WERI-Rb-1 (cell line): ENCODE results near the gene FSTL4.

Experiments
- DNase-seq: peaks from one replicate; pipeline ENCODE4 v3.0.0-alpha.2; 2020
- H3K27ac ChIP-seq: fragments of 250-450 bp; sonication (Bioruptor Pico); 2 replicates; pipeline ENCODE4 v1.5.1; 2020; ENCODE audit warnings: mild to moderate bottlenecking, moderate library complexity
- H3K27me3 ChIP-seq: fragments of 250-450 bp; sonication (Bioruptor Pico); 2 replicates; pipeline ENCODE4 v1.5.1; 2021; ENCODE audit warnings: mild to moderate bottlenecking, low read depth, moderate library complexity; ENCODE audit not compliant: insufficient read depth, severe bottlenecking
- H3K36me3 ChIP-seq: fragments of 250-450 bp; sonication (Bioruptor Pico); 2 replicates; pipeline ENCODE4 v1.5.1; 2020; ENCODE audit warnings: mild to moderate bottlenecking, moderate library complexity
- H3K4me3 ChIP-seq: 2 replicates; pipeline ENCODE4 v1.5.1; 2011; ENCODE audit warnings: low read depth, mild to moderate bottlenecking, control low read depth, low read length
- H3K9me3 ChIP-seq: fragments of 250-450 bp; sonication (Bioruptor Pico); 2 replicates; pipeline ENCODE4 v1.5.1; 2021; ENCODE audit warnings: mild to moderate bottlenecking, moderate library complexity; ENCODE audit not compliant: severe bottlenecking
- TF ChIP-seq, protein P1 (sequence below): IDR thresholded peaks from 2 replicates; pipeline ENCODE4 v1.5.1; 2011; ENCODE audit warnings: low read depth, mild to moderate bottlenecking, control low read depth, inconsistent platforms, low read length

The FSTL4 gene

DNA sequence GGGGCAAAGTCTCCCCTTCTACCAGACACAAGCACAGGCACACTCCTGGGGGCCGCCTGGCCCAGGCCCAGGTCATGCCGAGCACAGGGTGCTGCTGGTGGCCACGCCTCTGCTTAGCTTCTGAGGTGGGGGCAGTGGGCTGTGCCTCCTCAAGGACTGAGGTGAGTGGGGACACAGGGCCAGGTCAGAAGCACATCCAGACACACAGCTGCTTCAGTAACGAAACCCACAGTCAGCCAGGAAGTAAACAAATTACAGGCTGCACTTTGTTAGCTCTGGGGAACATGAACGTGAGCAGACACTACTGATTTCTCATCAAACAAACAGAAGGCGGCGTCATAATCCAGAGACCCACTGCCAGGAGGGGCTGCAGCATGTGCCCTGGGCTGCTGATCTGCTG lies 368.1 kb downstream of the FSTL4 start:
- H3K4me3 ChIP-seq: no peak overlapping the region
- H3K27ac ChIP-seq: peak overlapping the region; percentile 6; the same call in 1 of the 2 replicates
- no peaks in the 10 kb centered on the region for H3K36me3 ChIP-seq
- DNase-seq: no peak
- no peaks in the 10 kb centered on the region for H3K27me3 ChIP-seq
- H3K9me3 ChIP-seq: no peaks in the 10 kb centered on the region
- TF ChIP-seq, protein P1, sequence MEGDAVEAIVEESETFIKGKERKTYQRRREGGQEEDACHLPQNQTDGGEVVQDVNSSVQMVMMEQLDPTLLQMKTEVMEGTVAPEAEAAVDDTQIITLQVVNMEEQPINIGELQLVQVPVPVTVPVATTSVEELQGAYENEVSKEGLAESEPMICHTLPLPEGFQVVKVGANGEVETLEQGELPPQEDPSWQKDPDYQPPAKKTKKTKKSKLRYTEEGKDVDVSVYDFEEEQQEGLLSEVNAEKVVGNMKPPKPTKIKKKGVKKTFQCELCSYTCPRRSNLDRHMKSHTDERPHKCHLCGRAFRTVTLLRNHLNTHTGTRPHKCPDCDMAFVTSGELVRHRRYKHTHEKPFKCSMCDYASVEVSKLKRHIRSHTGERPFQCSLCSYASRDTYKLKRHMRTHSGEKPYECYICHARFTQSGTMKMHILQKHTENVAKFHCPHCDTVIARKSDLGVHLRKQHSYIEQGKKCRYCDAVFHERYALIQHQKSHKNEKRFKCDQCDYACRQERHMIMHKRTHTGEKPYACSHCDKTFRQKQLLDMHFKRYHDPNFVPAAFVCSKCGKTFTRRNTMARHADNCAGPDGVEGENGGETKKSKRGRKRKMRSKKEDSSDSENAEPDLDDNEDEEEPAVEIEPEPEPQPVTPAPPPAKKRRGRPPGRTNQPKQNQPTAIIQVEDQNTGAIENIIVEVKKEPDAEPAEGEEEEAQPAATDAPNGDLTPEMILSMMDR: no peak

DNA sequence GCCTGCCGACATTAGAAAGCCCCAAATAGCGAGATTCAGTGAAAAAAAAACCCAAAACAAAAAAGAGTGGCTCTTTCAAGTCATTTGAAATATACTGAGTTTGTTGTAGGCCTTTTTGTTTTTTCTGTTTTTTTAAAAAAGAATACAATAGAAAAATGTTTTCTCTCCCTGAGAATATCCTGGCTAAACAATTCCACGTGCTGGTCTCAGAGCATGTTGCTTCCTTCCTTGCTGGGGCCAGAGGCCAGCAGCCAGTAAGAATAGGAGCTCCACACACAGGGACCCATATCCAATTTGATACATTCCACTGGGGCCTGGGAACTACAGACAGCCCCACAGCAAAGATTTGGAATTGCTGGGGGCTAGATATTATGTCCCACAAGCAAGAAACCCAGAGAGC lies 369.1 kb downstream of the FSTL4 start:
- Histone ChIP-seq H3K36me3 (no peaks in the 10 kb centered on the region), H3K4me3 (no peak overlapping the region), H3K27me3 (no peaks in the 10 kb centered on the region), H3K27ac (no peak overlapping the region), H3K9me3 (no peaks in the 10 kb centered on the region)
- TF ChIP-seq, protein P1: no peak
- DNase-seq: no peak

DNA sequence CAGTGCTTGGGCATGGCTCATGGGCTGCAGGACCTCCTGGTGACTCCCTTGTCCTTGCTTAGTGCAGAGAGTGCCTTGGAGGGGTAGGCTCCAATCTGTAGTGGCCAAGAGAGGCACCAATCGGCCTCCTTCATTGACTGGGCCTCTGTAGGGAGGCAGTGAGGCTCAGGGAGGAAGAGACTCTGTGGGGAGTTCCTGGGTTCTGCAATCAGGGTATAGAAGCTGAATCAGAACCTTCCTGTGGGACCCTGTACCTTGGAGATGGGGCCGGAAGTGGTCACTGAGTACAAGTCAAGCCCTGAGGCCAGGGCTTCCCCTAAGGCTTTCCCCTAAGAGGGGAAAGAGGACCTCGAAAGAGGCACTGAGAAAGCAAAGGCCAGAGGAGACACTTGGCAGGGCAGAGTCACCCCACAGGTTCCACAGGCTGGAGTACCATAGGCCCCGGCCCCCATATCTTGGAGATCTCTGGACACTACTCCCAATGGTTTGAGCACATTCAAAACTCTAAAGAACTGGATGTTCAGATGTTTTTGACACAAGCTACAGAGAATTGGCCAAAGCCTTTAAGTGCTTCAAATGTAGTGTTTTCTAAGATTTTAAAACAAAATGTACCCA lies 370.0 kb downstream of the FSTL4 start:
- no peak for DNase-seq
- Histone ChIP-seq H3K27ac (no peak overlapping the region), H3K27me3 (no peaks in the 10 kb centered on the region), H3K4me3 (no peak overlapping the region), H3K9me3 (no peaks in the 10 kb centered on the region), H3K36me3 (no peaks in the 10 kb centered on the region)
- TF ChIP-seq, protein P1: no peak

DNA sequence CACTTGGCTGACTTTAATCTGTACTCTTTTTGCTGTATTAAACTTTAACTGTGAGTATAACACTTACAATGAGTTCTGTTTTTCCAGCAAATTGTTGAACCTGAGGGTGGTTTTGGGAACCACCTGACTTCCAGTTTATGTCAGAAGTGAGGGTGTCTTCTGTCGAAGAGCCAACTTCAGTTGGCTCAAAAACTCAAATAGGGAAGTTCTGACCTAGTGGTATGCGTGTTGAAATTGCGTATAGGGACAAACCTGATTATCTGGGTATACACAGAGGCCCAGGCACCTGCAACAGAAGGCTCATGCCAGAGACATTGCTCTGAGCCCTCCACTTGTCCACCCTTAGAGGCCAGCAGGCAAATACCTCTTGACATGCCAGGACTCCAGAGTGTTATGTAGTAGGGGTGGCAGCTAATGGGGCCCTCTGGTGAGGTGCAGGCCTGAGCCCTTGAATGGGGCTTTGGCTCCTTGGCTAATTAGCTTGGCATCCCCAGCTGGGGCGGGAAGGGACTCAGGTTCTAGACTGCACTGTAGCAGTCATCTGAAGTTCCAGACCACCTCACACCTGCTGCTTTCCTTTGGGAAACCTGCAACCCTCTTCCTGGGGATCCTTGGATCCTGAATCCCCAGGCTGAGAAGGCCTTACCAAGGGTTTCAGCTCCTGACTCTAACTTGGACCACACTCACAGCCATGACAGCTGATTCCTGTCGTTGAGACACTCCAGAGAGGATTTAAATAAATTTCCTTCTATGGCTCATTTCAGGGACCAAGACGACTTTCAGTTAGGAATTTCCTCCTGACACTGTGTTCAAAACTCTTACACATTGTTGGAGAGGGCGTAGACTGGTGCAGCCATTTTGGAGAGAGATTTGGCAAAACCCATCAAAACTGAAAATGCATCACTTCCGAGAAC lies 370.9 kb downstream of the FSTL4 start:
- TF ChIP-seq, protein P1: no peak
- Histone ChIP-seq H3K27ac (no peak overlapping the region), H3K27me3 (no peaks in the 10 kb centered on the region), H3K9me3 (no peaks in the 10 kb centered on the region), H3K4me3 (no peak overlapping the region), H3K36me3 (no peaks in the 10 kb centered on the region)
- no peak for DNase-seq

DNA sequence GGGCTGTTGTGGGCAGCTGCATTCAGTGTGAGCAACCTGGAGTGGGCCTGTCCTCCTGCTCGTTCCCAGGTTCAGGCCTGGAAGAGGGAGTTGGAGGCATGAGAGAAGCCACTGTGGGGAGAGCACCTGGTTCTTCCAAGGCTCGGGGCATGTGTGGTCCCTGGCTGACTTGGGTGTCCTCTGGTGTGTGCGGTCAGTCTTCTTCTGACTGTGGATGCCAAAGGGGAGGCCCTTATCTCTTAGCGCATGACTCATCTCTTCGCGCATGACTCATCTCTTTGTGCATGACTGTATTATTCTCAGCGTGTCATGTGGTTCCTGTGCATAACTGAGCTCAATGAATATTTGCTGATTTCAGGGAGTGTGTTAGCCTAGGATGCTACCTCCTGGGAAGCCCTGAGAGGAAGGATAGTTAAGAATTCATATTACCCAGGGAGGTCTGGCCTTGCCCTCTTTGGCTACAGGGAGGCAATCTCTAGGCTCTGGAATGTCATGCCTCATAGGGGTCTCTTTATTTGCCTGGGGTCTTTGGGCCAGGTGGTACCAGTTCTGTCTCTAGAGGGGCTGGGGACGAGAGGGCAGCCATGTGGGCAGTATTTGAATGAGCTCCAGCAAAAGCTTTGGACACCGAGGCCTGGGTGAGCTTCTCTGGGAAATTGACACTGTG lies 371.8 kb downstream of the FSTL4 start:
- Histone ChIP-seq H3K4me3 (no peak overlapping the region), H3K36me3 (no peaks in the 10 kb centered on the region), H3K9me3 (no peaks in the 10 kb centered on the region), H3K27me3 (no peaks in the 10 kb centered on the region), H3K27ac (no peak overlapping the region)
- TF ChIP-seq, protein P1: no peak
- DNase-seq: no peak
